ENCODE data around the gene CIP2A. TPM values are rescaled to one million over a fixed set of nuclear protein-coding genes. Genes with fewer than 3 reads are reported as not detected.

Gene CIP2A
- total and polyA plus RNA-seq, 4 donors, result 0.62 to 44.9 (median 0.95) TPM

- no peaks in the 10 kb centered on the region for H3K4me1 ChIP-seq (ENCODE audit: control insufficient read depth in 4 of 4, insufficient read depth in 4 of 4, low read length in 3 of 4)
- no peak overlapping the region for H3K9ac ChIP-seq (ENCODE audit: low read depth in 1 of 2, low read length in 2 of 2)
- no peaks in the 10 kb centered on the region for H3K36me3 ChIP-seq (ENCODE audit: control insufficient read depth in 4 of 4, insufficient read depth in 3 of 4, low read depth in 1 of 4, low read length in 3 of 4)
- H3K4me3 ChIP-seq (ENCODE audit: low read depth in 1 of 3, low read length in 3 of 3), result no peak overlapping the region
- WGBS, result 92% methylated on average over 5 of the region's 5 CpGs
- no peaks in the 10 kb centered on the region for H3K9me3 ChIP-seq (ENCODE audit: control insufficient read depth in 4 of 4, low read length in 3 of 4)
- no peak for DNase-seq (ENCODE audit: low spot score)
- no peaks in the 10 kb centered on the region for H3K27me3 ChIP-seq (ENCODE audit: control insufficient read depth in 4 of 4, insufficient read depth in 4 of 4, low read length in 3 of 4)
- TF ChIP-seq CTCF (IDR thresholded peaks at IDR 0.05; ENCODE audit: low read depth, low read length, missing input control) (no peak), JUND (IDR thresholded peaks at IDR 0.05) (no peak), NR2F2 (IDR thresholded peaks at IDR 0.05) (no peak), RAD21 (IDR thresholded peaks at IDR 0.05) (no peak), HNF4A (conservative IDR thresholded peaks at IDR 0.05) (no peak), EGR1 (IDR thresholded peaks at IDR 0.05; ENCODE audit: low read depth in 2 of 2) (no peak), RXRA (IDR thresholded peaks at IDR 0.05) (no peak), HNF4G (IDR thresholded peaks at IDR 0.05) (no peak), FOXA1 (IDR thresholded peaks at IDR 0.05) (no peak), TAF1 (conservative IDR thresholded peaks at IDR 0.05) (no peak), MAX (IDR thresholded peaks at IDR 0.05) (no peak), ZBTB33 (IDR thresholded peaks at IDR 0.05) (no peak), YY1 (IDR thresholded peaks at IDR 0.05) (no peak), FOXA2 (IDR thresholded peaks at IDR 0.05) (no peak), GABPA (IDR thresholded peaks at IDR 0.05 in 1 of 2, conservative IDR thresholded peaks at IDR 0.05 in 1 of 2) (no peak), ATF3 (IDR thresholded peaks at IDR 0.05) (no peak), SP1 (IDR thresholded peaks at IDR 0.05) (no peak)
- TF ChIP-seq, protein P1, sequence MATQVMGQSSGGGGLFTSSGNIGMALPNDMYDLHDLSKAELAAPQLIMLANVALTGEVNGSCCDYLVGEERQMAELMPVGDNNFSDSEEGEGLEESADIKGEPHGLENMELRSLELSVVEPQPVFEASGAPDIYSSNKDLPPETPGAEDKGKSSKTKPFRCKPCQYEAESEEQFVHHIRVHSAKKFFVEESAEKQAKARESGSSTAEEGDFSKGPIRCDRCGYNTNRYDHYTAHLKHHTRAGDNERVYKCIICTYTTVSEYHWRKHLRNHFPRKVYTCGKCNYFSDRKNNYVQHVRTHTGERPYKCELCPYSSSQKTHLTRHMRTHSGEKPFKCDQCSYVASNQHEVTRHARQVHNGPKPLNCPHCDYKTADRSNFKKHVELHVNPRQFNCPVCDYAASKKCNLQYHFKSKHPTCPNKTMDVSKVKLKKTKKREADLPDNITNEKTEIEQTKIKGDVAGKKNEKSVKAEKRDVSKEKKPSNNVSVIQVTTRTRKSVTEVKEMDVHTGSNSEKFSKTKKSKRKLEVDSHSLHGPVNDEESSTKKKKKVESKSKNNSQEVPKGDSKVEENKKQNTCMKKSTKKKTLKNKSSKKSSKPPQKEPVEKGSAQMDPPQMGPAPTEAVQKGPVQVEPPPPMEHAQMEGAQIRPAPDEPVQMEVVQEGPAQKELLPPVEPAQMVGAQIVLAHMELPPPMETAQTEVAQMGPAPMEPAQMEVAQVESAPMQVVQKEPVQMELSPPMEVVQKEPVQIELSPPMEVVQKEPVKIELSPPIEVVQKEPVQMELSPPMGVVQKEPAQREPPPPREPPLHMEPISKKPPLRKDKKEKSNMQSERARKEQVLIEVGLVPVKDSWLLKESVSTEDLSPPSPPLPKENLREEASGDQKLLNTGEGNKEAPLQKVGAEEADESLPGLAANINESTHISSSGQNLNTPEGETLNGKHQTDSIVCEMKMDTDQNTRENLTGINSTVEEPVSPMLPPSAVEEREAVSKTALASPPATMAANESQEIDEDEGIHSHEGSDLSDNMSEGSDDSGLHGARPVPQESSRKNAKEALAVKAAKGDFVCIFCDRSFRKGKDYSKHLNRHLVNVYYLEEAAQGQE (IDR thresholded peaks at IDR 0.05), result no peak
- no peak overlapping the region for H3K27ac ChIP-seq (ENCODE audit: low read depth in 1 of 2, low read length in 2 of 2)
Observed at GRCh38 chr3:108501535-108501934, 87.7 kb downstream of the CIP2A start.
